Colonic mucosa (tissue), 4 donors: ENCODE results near the gene ACER1. TPM values are rescaled to one million over a fixed set of nuclear protein-coding genes. Genes with fewer than 3 reads are reported as not detected.

Source experiments
- DNase-seq: peaks from one replicate; pipeline ENCODE4 v3.0.0-alpha.2; 2020
- H3K27ac ChIP-seq: fragments of 200-600 bp; one replicate; pipeline ENCODE4 v1.8.0; 2021
- H3K27me3 ChIP-seq: fragments of 200-600 bp; one replicate; pipeline ENCODE4 v1.8.0; 2021
- H3K36me3 ChIP-seq: fragments of 200-600 bp; one replicate; pipeline ENCODE4 v1.8.0; 2021
- H3K4me1 ChIP-seq: fragments of 200-600 bp; one replicate; pipeline ENCODE4 v1.8.0; 2021; ENCODE audit warnings: mild to moderate bottlenecking
- H3K4me3 ChIP-seq: fragments of 200-600 bp; one replicate; pipeline ENCODE4 v1.8.0; 2021
- H3K9ac ChIP-seq, 2 donors: one replicate each; pipeline ENCODE4 v1.7.0; 2013; ENCODE audit warnings: control low read depth in 2 of 2, low read depth in 2 of 2, low read length in 2 of 2
- H3K9me3 ChIP-seq: fragments of 200-600 bp; one replicate; pipeline ENCODE4 v1.8.0; 2021
- CTCF ChIP-seq: fragments of 200-600 bp; IDR thresholded peaks from one replicate; pipeline ENCODE4 v1.8.0; 2022; ENCODE audit warnings: antibody characterized with exemption, mild to moderate bottlenecking
- intact Hi-C: fragments of 100-400 bp; cut with DNase I; formaldehyde crosslinking; loops from one replicate; pipeline ENCODE4 v1.14.1; 2022
- total RNA-seq, 2 donors: library from RNA; stranded (reverse); fragmentation: NEBNext Ultra II Directional in 1 of 2; extraction: Animal tissue kit (Norgen Biotek cat#: 25700) in 1 of 2; gene quantifications; one replicate each; pipeline ENCODE4 v1.2.1, GENCODE V29; 2021
- donor health status: healthy.
- donor health status: DM: no; HTN: no; CAD: no.
- donor health status: DM: no; HTN: no; CAD: no.

The ACER1 gene
- total RNA-seq, 2 donors from 2014 or later, result not detected

DNA sequence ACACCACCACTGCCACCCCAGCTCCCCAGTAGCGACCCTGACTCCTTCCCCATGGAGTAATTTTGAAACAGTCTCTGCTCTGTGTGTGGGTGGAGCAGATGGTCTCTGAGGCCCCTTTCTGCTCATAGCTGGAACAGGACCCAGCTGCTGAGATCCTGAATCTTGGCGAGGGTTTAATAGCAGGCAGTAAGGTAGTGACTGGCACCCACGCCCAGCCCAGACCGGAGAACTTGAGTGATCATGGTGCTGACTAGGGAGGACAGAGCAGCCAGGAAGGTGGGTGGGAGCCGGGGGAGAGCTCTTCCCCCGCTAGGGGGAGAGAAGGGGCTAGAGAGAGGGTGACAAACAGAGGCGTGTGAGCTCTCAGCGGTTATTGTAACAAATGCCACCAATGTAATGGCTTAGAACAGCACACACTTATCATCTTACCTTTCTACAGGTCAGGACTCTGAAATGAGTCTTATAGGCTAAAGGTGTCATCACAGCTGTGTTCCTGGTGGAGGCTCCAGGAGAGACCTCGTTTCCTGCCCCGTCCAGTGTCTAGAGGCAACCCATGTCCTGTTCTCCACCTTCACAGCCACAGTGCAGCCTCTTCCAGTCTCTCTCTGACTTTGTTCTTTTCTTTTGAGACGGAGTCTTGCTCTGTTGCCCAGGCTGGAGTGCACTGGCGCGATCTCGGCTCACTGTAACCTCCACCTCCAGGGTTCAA is 7.2 kb upstream of the ACER1 start:
- no peak for DNase-seq
- no peak overlapping the region for H3K9ac ChIP-seq
- TF ChIP-seq CTCF, result no peak
- intact Hi-C loops, result no loop called here
- H3K27me3 ChIP-seq, result no peaks in the 10 kb centered on the region
- H3K4me3 ChIP-seq, result no peak overlapping the region
- H3K4me1 ChIP-seq, result no peaks in the 10 kb centered on the region
- no peaks in the 10 kb centered on the region for H3K36me3 ChIP-seq
- H3K27ac ChIP-seq, result no peak overlapping the region
- no peaks in the 10 kb centered on the region for H3K9me3 ChIP-seq

- H3K36me3 ChIP-seq, result no peaks in the 10 kb centered on the region
- H3K4me3 ChIP-seq, result no peak overlapping the region
- no peaks in the 10 kb centered on the region for H3K27me3 ChIP-seq
- TF ChIP-seq CTCF, result no peak
- DNase-seq, result no peak
- H3K4me1 ChIP-seq, result no peaks in the 10 kb centered on the region
- intact Hi-C loops, result no loop called here
- H3K27ac ChIP-seq, result no peak overlapping the region
- no peak overlapping the region for H3K9ac ChIP-seq
- no peaks in the 10 kb centered on the region for H3K9me3 ChIP-seq
Observed at GRCh38 chr19:6334490-6335285, 1.3 kb upstream of the ACER1 start.

GRCh38 chr19:6326815-6327214 is 6.6 kb downstream of the ACER1 start:
- H3K27me3 ChIP-seq, result no peaks in the 10 kb centered on the region
- no peaks in the 10 kb centered on the region for H3K9me3 ChIP-seq
- no peak overlapping the region for H3K4me3 ChIP-seq
- no peaks in the 10 kb centered on the region for H3K36me3 ChIP-seq
- no peak for TF ChIP-seq CTCF
- H3K27ac ChIP-seq, result no peak overlapping the region
- H3K9ac ChIP-seq, result no peak overlapping the region
- intact Hi-C loops, result no loop called here
- H3K4me1 ChIP-seq, result no peaks in the 10 kb centered on the region
- no peak for DNase-seq

DNA sequence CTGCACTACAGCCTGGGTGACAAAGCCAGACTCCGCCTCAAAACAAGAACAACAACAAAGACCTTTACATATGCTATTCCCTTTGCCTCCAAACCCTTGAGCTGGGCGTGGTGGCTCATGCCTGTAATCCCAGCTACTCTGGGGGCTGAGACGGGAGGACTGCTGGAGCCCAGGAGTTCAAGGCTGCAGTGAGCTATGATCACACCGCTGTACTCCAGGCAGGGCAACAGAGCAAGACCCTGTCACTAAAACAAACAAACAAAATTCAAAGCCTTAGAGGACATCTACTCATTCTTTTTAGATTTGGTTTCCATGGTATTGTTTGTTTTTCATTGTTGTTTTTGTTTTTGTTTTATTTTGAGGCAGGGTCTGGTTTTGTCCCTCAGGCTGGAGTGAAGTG is 7.8 kb downstream of the ACER1 start:
- Histone ChIP-seq H3K9ac (no peak overlapping the region), H3K4me1 (no peaks in the 10 kb centered on the region), H3K36me3 (no peaks in the 10 kb centered on the region), H3K9me3 (no peaks in the 10 kb centered on the region), H3K27ac (no peak overlapping the region), H3K4me3 (no peak overlapping the region), H3K27me3 (no peaks in the 10 kb centered on the region)
- intact Hi-C loops, result no loop called here
- DNase-seq, result no peak
- TF ChIP-seq CTCF, result no peak

DNA sequence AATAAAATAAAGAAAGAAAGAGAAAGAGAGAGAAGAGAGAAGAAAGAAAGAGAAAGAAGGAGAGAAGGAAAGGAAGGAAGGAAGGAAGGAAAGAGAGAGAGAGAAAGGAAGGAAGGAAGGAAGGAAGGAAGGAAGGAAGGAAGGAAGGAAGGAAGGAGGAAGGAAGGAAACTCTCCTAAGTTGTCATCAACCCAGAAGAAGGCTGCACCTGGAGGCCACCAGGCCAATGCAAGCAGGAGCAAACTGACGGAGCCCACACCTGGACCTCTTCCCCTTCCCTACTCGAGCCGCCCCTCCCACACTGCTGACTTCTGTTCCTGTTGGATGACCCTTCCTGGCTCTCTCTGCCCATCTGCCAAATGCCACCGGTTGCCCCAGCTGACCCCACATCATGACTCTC is 8.7 kb downstream of the ACER1 start:
- H3K9me3 ChIP-seq, result no peaks in the 10 kb centered on the region
- H3K27me3 ChIP-seq, result no peaks in the 10 kb centered on the region
- no peak overlapping the region for H3K4me3 ChIP-seq
- no peak for DNase-seq
- H3K9ac ChIP-seq, result no peak overlapping the region
- H3K36me3 ChIP-seq, result no peaks in the 10 kb centered on the region
- TF ChIP-seq CTCF, result no peak
- no peaks in the 10 kb centered on the region for H3K4me1 ChIP-seq
- intact Hi-C loops, result no loop called here
- H3K27ac ChIP-seq, result no peak overlapping the region
